ENCODE results near the gene STRA8.
"Not testable (repeated sequence)": the region's sequence is repeated elsewhere in the genome, so short reads cannot be mapped to it uniquely, and the experiment has no call there.

Gene STRA8

GRCh38 chr7:135205850-135206249 is 27.8 kb upstream of the STRA8 start:
- DNase-seq (ENCODE audit: low read depth) = no peak

GRCh38 chr7:135206941-135207391 is 26.7 kb upstream of the STRA8 start:
- no peak for DNase-seq (ENCODE audit: low read depth)

- no peak for DNase-seq (ENCODE audit: low read depth)
Measured at GRCh38 chr7:135207406-135208101, 26.1 kb upstream of the STRA8 start.

DNA sequence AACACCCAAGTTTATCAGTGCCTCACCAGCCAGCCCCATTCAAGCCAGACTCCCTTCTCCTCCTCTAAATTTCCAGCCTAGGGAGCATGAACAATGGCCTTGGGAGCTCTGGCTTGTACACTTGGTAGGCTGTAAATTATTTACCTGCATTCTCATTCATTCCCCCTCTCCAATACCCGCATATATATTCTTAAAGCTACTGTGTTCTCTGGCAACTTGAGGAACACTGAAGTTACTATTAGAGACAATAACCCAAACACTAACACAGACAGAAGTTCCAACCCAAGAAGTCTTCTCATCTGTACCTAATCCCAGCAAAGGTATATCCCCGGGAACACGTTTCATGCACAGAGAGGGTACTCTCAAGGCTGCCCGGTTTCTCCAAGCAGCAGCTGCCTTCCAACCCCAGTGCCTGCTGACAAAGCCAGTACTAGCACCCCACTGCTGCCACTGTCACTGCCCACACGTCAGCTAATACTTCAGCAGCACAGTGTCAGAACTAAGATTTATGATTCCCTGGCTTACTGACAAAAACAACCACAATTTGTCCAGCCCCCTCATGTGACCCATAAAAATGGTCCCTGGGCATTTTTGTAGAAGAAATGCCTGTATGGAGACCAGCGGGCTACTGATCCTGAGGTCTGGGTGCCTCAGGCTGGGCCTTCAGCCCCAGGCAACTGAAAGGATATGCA is 25.4 kb upstream of the STRA8 start:
- DNase-seq (ENCODE audit: low read depth) = no peak

GRCh38 chr7:135209225-135209834 is 24.3 kb upstream of the STRA8 start:
- DNase-seq (ENCODE audit: low read depth) = no peak

DNA sequence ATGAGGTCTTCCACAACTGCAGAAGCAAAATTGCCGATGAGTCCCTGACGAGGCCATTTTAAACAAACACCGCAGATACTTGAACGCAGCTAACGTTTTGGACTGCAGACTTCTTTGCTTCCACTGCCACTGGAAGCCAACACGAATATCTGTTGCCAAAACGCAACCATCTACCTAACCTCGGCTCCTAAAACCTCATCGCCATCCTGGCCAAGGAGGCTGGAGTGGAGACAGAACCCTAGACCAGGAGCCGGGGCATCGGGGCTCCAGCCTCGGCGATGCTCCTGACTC is 22.8 kb upstream of the STRA8 start:
- DNase-seq (ENCODE audit: low read depth) = no peak

DNA sequence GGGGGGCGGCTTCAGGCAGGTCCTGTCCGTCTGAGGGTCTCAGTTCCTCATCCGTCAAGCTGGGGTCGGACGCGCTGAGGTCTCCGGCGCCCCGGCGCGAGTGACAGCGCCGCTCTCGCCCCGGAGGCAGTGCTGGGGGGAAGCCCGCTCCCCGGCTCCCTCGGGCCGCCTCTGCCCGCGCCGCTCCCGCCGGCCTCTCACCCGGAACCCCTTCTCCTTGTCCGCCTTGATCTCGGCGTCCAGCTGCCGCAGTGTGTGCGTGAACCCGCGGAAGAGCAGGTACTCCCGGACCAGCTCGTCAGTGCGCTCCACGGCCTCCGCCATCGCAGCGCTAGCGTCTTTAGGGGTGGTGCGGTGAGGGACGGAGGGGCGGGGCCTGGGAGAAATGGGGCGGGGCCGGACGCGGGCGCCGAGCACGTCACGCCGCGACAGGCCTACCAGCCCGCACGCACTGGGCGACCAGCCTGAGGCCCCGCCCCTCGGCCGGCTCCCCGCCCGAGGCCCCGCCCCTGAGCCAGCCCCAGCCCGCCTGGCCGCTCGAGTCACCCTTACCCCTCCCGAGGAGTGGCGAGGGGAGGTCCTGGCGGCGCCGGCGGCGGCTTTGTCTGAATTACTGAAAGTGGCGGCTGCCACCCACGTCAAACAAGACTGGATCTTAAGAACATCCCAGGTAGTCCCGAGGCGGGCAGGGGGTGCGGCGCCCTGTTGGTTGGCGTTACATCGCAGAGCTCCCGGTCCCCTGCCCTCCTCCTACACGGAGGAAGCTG is 22.3 kb upstream of the STRA8 start, which contains the start of gene WDR91:
Gene WDR91, minus strand, starts transcription at position 348 of the 767 bp plus-strand sequence. Its CDS starts 24 bp downstream, at position 324.
- DNase-seq (ENCODE audit: low read depth) = peak; percentile 92

DNA sequence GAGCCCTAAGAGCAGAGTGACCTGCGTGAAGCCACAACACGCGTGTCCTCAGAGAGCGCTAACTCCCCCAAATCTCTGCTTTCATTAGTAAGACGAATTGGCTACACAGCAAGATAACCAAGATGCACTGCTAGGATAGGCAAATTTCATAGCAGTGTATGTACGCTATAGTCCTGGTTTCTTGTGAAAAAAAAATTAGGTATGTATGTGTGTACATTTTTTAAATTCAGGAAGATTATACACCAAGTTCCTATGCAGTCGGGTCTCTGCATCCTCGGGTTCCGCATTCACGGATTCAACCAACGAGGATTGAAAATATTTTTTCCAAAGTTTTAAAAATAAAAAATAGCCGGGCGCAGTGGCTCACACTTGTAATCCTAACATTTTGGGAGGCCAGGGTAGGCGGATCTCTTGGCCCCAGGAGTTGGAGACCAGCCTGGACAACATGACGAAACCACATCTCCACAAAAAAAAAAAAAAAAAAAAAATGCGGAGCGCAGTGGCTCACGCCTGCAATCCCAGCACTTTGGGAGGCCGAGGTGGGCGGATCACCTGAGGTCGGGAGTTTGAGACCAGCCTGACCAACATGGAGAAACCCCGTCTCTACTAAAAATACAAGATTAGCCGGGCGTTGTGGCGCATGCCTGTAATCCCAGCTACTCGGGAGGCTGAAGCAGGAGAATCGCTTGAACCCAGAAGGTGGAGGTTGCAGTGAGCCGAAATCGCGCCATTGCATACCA is 21.5 kb upstream of the STRA8 start:
- not testable (repeated sequence) for DNase-seq (ENCODE audit: low read depth)

- no peak for DNase-seq (ENCODE audit: low read depth)
Measured at GRCh38 chr7:135213831-135214230, 19.8 kb upstream of the STRA8 start.

DNA sequence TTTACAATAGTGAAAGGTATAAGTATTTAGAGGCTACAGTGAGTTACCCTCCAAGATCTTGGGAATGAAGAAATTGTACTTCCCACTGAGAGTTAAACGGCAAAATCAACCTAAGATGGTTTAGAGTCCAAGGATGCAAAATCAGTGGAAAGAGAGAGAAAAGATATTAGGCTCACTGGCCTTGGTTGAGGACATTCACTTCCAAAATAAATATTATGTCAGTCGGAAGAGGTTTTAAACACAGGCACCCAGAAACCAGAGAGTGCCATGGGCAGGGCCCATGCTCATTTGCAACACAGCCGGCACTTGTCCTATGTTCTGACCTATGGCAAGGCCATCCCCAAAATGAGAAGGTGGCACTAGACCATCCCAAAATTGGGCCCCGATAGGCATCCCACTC is 18.5 kb upstream of the STRA8 start:
- no peak for DNase-seq (ENCODE audit: low read depth)

DNA sequence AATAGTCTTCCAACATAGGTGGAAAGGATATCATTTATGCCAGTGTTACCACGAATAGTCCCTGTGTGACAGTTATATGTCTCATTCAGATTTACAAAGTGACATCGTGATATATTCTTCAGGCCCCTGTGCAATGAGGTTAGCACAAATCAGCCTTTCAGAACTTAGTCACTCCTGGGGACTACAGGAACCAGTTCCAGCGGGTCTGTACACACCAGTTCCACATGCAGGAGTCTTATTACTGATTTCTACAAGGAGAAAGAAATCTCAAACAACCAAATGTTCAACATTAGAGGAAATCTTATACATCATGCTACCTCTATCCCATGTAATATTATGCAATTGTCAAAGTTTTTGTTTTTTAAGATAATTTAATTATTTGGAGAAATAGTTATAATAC is 17.9 kb upstream of the STRA8 start:
- no peak for DNase-seq (ENCODE audit: low read depth)

DNA sequence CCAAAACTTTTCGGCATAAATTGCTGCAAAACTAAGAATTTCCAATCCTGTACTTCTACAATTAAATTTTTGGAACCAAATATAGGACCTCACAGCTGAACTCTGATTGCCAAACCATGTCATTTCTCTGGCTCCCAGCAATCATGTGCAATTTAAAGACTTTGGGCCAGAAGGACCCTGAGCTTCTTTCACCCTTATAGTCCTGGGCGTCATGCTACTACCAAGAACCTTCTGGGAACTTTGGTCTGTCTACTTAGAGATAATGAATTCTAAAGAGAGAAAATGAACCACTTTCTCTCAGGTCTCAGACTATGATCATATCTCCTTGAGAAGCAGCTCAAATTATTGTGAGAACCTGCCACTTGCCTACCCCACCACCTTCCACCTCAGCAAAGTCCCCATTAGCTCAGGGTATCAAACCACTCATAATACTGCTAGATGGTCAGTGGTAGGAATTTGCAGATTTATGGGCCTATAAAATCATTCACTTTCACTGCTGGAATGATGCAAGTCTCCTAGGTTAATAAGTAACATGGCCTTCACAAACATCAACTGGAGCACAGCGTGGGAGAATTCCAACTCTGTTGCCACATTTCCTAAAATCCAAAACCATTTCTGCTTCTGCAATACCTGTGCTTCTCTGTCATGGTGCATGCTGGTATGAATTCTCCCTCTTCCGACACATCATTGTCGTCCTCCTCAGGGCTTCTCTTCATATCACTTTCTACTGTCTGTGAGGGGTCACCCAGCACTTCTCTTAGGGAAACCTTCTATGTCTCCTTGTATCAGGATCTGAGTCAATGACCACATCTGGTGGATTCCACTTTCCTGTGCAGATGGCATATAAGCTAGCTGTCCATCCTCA is 15.8 kb upstream of the STRA8 start:
- DNase-seq (ENCODE audit: low read depth) = no peak

DNA sequence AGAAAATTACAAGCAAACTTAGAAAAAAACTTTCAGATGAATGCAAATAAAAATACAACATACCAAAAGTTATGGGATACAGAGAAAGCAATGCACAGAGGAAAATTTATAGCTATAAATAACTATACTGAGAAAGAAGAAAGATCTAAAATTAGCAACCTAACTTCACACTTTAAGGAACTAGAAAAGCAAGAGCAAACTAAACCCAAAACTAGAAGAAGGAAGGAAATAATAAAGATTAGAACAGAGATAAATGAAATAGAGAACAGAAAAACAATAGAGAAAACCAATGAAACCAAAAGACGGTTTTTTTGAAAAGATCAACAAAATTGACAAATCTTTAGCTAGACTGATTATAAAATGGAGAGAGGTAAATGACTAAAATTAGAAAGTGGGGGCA is 9.6 kb upstream of the STRA8 start:
- DNase-seq (ENCODE audit: low read depth) = no peak

DNA sequence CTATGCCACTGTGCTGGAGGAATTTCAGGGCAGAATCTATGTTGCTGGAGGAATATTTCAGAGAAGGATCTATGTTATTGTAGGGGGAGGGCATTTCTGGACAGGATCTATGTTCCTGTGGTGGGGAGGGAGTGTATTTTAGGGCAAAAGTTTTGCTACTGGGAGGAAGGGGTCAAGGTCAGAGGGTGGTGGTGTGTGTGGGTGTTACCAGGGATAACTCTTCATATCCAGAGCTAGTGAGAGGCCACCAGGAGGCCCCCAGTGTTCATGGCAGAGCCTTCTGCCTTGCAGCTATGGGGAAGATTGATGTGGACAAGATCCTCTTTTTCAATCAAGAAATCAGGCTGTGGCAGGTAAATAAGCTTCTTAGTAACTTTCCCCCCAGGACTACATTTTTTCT is 2.0 kb upstream of the STRA8 start:
- no peak for DNase-seq (ENCODE audit: low read depth)

GRCh38 chr7:135232087-135232486 is 1.6 kb upstream of the STRA8 start:
- DNase-seq (ENCODE audit: low read depth) = no peak

DNA sequence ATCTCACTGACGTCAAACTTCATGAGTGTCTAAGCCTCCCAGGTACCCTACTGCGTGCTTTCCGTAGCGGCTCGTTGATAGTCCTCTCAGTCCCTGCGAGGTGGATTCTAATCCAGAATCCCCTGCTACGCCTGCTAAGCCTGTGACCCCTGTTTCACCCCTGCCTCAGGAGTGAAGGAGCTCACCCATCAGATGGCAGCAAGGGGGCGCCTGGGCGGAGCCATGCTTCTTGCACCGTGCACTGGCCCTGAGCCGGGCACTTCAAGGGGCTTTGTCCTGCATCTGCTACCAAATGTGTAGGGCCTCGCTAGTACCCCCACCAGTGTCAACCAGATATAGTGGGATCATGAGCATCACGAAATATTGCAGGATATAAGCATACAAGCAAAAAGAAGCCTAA is 918 bp upstream of the STRA8 start:
- no peak for DNase-seq (ENCODE audit: low read depth)

- not testable (repeated sequence) for DNase-seq (ENCODE audit: low read depth)
Measured at GRCh38 chr7:135234095-135234494, 457 bp downstream of the STRA8 start.

DNA sequence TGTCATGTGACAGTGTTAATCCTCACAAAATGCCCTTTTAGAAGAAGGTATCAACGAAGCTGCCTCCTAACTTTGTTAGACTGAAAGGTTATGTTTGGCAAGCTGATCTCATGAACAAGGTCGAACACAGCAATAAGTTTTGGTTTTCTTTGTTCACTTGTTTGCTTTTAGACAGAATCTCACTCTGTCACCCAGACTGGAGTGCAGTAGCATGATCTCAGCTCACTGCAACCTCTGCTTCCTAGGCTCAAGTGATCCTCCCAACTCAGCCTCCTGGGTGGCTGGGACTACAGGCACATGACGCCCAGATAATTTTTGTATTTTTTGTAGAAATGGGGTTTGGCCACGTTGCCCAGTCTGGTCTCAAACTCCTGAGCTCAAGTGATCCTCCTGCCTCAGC is 1.1 kb downstream of the STRA8 start:
- no peak for DNase-seq (ENCODE audit: low read depth)

- no peak for DNase-seq (ENCODE audit: low read depth)
Measured at GRCh38 chr7:135235841-135236240, 2.2 kb downstream of the STRA8 start.

DNA sequence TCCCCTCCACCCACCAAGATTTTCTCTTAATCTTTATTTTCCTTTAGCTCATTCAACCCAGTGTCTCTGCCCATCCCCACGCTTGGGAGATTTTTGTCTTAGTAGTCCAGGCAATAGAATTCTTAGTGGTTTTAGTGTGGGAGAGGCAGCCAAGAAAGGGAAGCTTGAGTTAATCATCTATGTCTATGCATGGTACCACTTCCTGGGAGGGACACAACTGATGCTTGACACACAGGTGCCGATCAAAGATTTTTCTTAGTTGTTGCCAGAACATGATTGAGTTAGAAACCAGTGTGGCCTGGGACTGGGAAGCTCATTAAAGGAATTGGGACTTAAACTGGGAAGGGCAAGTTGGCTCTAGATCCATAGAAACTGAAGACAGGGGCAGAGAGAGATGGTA is 3.1 kb downstream of the STRA8 start:
- DNase-seq (ENCODE audit: low read depth) = no peak

Measured in stimulated activated CD8-positive, alpha-beta memory T cell treated with anti-CD3 and anti-CD28 coated beads, Interleukin-15, amount 100 ng/mL, for 1 hour (primary cell).